HS-27A (cell line): ENCODE data around the gene SAMD9.
"Not testable (repeated sequence)": the region's sequence is repeated elsewhere in the genome, so short reads cannot be mapped to it uniquely, and the experiment has no call there.

Experiments
- DNase-seq: peaks from one replicate; pipeline ENCODE4 v3.0.0-alpha.2; 2012; ENCODE audit warnings: low read depth, missing footprints

Gene SAMD9

DNA sequence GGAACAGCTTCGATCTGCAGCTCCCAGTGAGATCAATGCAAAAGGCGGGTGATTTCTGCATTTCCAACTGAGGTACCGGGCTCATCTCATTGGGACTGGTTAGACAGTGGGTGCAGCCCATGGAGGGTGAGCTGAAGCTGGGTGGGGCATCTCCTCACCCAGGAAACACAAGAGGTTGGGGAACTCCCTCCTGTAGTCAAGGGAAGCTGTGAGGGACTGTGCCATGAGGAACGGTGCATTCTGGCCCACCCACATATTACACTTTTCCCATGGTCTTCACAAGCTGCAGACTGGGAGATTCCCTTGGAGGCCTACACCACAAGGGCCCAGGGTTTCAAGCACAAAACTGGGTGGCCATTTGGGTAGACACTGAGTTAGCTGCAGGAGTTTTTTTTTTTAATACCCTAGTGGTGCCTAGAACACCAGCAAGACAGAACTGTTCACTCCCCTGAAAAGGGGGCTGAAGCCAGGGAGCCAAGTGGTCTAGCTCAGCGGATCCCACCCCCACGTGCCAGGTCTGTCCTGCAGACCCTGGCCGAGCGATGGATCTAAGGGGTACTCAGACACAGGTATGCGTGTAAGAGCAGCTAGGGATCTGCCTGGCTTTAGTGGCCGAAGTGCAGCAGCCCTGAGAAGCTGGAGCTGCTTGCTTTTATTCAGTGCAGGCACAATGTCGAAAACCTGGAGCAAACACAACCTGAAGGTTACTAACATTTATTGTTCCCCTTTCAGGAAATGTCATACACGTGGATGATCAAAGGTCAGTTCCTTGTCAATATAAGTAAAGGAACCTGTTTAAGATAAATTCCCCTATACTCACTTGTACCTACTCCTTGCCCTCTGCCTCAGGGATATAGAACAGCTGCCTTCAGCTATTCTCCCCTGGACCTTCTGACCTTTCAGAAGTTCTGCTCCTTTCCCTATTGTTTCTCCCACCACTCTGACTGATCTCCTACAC, 3.1 kb upstream of the SAMD9 start:
- no peak for DNase-seq

DNA sequence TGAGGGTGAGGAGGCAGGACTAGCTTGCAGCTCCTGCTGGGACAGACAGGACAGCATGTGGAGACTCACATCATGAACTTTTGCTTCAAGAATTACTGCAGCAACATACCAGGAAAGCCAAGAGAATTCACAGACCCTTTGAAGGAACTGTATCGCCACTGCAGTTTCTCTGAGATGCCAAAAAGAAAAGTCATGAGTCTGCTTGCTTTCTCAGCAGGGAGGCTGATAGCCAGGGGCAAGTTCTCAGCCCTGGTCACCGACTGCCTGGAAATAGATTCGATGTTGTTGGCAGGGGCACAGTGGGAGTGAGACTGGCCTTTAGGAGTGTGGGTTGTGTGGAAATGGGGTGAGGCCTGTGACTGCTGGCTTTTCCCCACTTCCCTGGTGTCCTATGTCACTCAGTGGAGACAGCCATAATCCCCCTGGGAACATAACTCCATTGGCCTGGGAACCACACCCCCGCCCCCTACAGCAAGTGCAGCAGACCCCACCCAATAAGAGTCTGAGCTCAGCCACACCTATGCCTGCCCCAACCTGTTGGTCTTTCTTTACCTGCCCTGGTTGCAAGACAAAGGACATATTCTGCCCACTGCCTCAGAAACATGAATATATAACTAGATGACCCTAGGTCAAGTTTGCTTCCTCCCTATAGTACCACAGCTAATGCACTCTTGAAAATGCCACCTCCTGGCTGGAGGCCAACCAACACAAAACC, 1.6 kb upstream of the SAMD9 start:
- DNase-seq = no peak

DNA sequence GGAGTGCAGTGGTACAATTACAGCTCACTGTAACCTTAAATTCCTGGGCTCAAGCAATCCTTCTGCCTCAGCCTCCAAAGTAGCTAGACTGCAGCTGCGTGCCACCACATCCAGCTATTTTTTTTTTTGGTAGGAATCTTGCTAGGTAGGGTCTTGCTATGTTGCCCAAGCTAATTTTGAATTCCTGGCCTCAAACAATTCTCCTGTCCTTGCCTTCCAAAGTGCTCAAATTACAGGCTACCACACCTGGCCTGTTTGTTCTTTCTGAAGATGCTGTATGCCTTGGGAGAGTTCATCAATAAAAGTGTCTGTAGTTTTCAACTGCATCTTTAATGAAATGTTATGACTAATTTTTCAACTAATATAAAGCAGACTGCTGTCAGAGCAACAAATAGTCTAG, 452 bp downstream of the SAMD9 start:
- no peak for DNase-seq

DNA sequence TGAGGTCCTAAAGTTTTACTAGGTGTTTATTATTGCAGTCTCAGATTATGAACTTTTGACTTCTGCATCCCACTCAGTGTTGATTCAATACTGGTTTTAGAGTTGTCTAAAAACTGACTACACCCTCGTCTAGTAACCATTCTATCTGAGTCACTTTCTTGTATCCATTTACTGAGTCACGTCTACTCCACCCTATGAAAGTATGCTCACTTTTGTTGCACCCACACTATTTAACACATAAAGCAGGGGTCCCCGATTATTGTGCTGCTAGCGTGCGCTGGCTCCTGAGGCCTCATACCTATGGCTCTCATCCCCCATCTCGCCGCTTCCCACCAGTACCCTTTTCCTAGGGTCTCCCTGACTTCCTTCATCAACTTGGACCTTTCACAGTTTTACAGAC, 2.0 kb downstream of the SAMD9 start:
- no peak for DNase-seq

DNA sequence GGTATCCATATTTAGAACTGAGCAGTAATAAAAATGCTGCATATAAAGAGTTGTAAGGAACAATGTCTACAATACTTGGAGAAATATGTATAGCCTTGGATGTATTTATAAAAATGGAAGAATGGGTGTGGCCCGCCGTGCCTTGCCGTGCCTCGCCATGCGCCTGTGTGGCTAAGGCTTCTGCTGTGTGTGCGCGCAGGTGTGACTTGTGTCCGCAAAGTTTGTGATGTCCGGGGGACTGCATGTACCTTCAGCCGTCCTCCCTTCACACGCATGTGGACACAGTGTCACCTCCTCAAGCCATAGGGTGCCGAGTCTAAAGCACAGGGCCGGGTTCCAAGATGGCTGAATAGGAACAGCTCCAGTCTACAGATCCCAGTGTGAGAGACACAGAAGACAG, 9.8 kb downstream of the SAMD9 start:
- no peak for DNase-seq

DNA sequence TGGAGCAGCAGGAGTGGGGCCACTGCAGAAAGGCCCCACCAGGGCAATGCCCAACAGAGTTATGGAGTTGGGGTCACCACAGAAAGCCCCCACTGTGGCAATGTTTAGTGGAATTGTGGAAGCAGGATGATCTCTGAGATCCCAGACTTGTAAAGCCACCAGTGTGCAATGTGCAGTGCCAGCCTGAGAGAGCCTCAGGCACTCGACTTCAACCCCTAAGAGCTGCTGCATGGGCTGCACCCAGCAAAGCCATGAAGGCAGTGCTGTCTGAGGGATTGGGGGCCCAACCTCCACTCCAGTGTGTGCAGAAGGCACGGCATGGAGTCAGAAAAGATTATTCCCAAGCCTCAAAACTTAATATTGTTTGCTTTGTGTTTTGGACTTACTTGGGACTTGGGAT, 20.4 kb downstream of the SAMD9 start:
- no peak for DNase-seq

DNA sequence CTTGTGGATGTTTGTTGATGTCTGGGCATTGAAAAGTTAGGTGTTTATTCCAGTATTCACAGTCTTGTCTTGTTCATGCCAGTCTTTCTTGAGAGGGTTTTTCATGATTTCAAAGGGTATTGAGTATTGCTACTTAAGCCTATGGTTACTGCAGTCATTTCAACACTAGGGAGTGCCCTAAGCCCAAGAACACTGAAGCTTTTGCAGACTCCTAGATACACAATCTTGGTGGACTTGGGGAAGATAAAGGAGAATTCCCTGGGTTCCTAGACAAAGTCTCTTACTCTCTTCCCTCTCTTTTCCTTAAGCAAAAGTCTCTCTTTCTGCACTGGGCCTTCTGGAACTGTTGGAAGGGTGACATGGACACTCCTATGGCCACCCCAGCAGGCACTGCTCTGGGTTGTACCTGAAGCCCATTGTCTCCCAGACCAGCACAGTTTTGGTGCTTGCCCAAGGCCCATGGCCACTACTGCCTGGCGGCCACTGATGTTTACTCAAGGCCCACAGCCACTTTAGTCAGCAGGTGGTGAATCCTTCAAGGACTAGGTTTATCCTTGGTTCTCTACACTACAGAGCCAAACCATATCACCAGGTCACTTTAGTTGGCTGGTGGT, 24.9 kb downstream of the SAMD9 start:
- DNase-seq = no peak

DNA sequence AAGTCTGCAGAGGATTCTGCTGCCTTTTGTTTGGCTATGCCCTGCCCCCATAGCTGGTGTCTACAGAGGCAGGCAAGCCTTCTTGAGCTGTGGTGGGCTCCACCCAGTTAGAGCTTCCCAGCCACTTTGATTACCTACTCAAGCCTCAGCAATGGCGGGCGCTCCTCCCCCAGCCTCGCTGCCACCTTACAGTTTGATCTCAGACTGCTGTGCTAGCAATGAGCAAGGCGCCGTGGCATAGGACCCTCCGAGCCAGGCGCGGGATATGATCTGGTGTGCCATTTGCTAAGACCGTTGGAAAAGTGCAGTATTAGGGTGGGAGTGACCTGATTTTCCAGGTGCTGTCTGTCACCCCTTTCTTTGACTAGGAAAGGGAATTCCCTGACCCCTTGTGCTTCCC, 44.4 kb downstream of the SAMD9 start:
- not testable (repeated sequence) for DNase-seq

DNA sequence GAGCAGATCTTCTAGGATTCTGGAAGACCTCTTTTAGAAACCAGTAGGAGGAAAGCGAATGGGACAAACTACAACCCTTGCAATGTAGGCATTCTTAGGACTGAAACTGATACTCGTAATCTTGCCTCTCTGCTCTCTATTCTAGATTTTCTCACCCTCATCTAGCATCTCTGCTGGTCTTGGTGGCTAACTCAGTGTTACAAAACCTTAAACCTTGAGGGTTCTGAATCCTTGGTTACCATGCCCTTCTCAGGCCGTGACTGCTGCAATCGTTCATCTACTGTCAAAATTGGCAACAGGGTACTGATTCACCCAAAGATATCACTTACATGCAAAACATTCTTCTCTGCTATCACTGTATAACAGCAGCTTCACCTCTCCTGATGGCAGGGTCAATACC, 55.2 kb downstream of the SAMD9 start:
- no peak for DNase-seq

DNA sequence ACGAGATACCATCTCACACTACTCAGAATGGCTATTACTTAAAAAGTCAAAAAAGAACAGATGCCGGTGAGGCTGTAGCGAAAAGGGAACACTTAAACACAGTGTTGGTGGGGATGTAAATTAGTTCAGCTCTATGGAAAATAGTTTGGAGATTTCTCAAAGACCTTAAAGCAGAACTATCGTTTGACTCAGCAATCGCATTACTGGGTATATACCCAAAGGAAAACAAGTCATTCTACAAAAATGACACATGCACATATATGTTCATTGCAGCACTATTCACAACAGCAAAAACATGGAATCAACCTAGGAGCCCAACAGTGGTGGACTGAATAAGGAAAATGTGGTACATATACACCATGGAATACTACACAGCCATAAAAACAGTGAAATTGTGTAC, 56.9 kb downstream of the SAMD9 start:
- no peak for DNase-seq

DNA sequence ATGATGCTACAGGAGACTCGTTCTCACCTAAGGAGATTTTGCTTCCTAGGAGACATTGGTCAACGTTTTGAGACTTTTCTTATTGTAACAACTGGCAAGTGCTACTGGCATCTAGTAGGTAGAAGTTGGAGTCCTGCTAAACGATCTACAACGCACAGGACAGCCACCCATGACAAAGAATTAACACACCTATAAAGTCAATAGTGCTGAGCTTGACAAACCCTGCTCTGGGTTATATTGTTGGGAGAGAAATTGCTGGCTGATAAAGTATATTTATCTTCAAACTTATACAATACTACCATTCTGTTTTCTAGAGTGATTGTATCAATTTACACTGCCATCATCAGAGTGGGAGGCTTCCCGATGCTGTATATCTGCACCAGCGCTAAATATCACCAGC, 57.8 kb downstream of the SAMD9 start:
- no peak for DNase-seq

DNA sequence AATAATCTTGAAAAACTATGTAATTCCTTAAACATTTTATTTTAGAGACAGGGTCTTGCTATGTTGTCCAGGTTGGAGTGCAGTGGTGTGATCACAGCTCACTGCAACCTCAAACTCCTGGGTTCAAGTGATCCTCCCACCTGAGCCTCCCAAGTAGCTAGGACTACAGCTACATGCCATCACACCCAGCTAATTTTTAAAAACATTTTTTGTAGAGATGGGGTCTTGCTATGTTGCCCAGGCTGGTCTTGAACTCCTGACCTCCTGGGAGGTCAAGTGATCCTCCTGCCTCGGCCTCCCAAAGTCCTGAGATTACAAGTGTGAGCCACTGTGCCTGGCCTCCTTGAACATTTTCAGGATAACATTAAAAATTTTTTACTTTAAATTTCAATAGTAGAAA, 61.2 kb downstream of the SAMD9 start:
- DNase-seq = not testable (repeated sequence)

DNA sequence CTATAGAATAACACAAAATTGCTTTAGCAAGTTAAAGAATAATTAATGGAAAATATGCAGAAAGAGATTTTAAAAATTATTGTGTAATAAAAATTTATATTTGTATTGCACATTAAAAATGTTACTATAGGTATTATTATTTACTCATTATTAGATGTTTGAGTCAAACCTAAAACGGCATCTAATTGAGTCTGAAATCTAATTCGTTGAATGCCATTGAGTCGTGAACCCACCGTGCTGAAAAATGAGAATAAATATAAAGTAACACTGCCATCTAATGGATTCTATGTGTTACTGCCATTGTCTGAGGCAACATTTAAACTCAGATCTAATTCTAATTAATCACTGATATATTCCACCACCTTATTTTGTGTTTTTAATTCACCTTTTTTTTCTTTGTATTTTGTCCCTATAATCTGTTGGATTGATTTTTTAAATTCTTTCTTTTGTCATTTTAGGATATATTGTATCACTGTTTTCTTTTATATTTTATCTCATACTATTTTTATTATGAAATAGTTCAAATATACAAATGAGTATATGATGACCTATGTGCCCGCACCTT, 62.2 kb downstream of the SAMD9 start:
- no peak for DNase-seq

DNA sequence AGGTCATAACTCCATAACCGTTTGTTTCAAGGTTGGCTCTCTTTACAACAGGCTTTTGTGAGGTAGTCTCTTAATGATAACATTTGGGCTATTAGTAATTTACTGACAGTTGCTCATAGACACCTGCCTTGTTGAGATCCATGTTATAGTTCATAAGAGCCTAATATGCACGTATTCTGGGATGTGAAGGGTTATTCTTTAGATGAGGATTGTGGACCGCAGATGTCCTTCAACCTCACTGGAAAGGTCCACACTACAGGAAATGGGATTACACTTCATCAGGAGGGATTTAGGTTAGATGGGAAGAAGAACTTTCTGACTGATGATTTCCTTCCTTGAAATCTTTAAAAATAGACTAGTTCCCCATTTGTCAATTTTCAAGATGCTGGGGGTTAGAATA, 62.8 kb downstream of the SAMD9 start:
- no peak for DNase-seq

DNA sequence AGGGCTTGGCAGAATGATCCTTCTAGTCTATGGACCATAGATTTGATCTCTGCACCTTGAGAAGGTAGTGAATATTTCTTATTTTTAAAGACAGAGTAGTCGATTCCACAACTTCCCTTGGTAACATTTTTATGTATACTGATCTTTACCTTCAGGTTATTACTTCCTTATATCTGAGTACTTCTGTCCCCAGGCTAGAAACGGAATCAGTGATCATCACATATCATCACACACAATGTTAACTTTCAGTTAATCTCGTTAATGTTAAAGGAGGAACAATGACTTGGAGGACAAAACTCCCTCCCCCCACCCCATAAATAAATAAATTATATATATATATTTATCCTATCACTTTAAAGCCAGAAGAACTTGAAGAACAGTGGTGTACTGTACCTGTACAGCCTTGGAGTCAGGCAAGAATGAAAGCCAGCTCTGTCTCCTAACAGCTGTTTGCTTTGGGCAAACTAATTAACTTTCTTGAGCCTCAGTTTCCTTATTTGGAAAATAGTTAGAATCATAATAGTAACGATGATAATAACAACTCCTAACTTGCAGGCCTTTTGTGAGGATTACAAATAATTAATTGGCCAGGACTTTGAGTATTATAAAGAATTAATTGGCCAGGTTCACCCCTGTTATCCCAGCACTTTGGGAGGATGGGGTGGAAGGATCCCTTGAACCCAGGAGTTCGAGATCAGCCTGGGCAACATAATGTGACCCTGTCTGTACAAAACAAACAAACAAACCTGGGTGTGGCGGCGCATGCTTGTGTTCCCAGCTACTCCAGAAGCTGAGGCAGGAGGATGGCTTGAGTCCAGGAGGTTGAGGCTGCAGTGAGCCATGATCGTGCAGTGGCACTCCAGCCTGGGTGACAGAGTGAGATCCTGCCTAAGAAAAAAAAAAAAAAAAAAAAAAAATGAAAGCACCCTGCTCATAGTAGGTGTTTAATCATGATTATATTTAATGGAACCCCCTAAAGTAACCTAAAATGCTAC, 63.5 kb downstream of the SAMD9 start:
- no peak for DNase-seq

DNA sequence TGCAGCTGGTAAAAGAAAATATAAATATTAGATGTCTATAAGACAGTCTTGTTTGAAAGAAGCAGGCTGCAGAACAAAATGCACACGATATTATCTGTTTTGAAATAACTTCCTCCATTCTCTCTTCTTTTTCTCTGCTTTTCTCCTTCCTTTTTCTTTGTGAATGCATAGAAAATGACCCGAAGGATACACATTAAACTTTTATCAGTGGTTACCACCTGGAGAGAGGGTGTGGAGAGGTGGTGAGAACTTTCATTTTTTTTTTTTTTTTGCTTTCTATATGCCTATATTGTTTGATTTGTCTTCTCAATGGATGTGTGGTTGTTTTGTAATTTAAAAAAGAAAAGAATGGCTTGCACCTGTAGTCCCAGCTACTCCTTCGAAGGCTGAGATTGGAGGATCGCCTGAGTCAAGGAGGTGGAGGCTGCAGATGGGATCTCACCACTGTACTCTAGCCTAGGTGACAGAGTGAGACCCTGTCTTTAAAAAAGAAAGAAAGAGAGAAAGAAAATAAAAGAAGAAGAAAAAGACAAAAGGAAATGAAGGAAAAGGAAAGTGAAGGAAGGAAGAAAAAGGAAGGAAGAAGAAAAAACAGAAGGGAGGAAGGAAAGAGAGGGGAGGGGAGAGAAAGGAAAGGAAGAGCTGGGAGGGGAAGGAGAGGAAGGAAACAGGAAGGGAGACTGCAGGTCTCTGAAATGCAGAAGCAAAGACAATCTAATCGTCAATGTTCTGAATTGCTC, 64.4 kb downstream of the SAMD9 start:
- DNase-seq = no peak

DNA sequence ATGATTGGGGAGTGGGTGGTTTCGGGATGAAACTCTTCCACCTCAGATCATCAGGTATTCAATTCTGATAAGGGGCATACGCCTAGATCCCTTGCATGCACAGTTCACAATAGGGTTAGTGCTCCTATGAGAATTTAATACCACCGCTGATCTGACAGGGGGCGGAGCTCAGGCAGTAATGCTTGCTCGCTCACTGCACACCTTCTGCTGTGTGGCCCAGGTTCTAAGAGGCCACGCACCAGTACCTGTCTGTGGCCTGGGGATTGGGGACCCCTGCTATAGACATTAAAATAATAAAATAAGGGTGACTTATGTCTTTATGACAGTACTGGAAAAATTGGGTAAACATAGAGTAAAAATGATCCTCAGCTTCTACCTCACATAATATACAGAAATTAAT, 66.1 kb downstream of the SAMD9 start:
- no peak for DNase-seq
